ENCODE data around the gene GIPC2. TPM values are rescaled to one million over a fixed set of nuclear protein-coding genes. Genes with fewer than 3 reads are reported as not detected.

The GIPC2 gene
- total and polyA plus RNA-seq, 9 of the 15 experiments (the other 6 are each of a cell fraction or from before 2014, with no cell fraction given), result 0.01 to 0.05 (median 0.04) TPM; not detected in 3

DNA sequence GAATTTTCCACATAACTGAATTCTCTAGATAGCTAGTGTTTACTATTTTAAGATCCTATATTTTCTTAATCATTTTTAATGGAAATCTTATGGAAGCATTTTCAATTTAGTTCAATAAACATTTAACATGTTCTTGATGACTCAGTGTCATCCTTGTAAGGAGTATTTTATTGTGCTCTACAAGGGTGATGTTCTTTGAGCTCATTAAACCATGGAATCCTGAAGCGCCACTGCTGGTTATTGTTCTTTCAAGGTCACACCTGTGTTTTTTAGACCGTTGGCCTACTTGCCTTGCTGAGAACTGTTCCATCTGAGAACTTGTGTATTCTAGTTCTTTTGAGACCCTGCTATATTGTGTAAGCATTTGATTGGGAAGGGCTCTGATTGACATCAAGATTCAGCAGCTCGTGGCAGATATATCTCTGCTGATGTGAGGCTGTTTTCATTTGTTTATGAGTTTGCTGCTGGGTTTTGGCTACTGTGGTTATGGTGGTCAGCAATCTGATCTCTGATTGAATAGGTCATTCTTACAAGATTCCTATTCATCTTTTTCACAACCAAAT lies 132.0 kb downstream of the GIPC2 start:
- Histone ChIP-seq H3K4me3 (no peak overlapping the region), H2AFZ (ENCODE audit: low read depth, low read length) (no peak overlapping the region), H3K4me1 (replicated peaks in 1 of 2; ENCODE audit: control insufficient read depth in 2 of 2, insufficient read depth in 2 of 2, low read length in 2 of 2) (no peaks in the 10 kb centered on the region), H3K36me3 (ENCODE audit: control insufficient read depth, insufficient read depth, low read length) (no peaks in the 10 kb centered on the region), H3K27me3 (ENCODE audit: control insufficient read depth in 2 of 2, insufficient read depth in 2 of 2, low read length in 2 of 2) (no peaks in the 10 kb centered on the region), H3K79me2 (ENCODE audit: control insufficient read depth, insufficient read depth, low read length) (no peaks in the 10 kb centered on the region), H3K27ac (ENCODE audit: extremely low read depth, low read depth, low read length) (no peak overlapping the region), H3K9me1 (ENCODE audit: control insufficient read depth, insufficient read depth, low read length) (no peaks in the 10 kb centered on the region), H3K9me3 (replicated peaks; ENCODE audit: control insufficient read depth, insufficient read depth, low read depth, low read length) (no peaks in the 10 kb centered on the region), H3K4me2 (ENCODE audit: insufficient read depth, low read length) (no peak overlapping the region), H3K9ac (ENCODE audit: insufficient read depth in 1 of 2, low read depth in 2 of 2, low read length in 2 of 2) (no peak overlapping the region), H4K20me1 (replicated peaks; ENCODE audit: control insufficient read depth, insufficient read depth, low read length) (no peaks in the 10 kb centered on the region)
- intact Hi-C loops (cut with micrococcal nuclease) (no loop called here), in situ Hi-C loops (cut with MboI) (no loop called here)
- ChIA-PET CTCF (ENCODE audit: low intra/inter-chr PET ratio) (no interaction called here), POLR2A (no interaction called here)
- ATAC-seq (no peak), FAIRE-seq (no peak), DNase-seq (ENCODE audit: extremely low read depth in 1 of 4, low spot score in 3 of 4) (no peak)
- TF ChIP-seq, protein P1, sequence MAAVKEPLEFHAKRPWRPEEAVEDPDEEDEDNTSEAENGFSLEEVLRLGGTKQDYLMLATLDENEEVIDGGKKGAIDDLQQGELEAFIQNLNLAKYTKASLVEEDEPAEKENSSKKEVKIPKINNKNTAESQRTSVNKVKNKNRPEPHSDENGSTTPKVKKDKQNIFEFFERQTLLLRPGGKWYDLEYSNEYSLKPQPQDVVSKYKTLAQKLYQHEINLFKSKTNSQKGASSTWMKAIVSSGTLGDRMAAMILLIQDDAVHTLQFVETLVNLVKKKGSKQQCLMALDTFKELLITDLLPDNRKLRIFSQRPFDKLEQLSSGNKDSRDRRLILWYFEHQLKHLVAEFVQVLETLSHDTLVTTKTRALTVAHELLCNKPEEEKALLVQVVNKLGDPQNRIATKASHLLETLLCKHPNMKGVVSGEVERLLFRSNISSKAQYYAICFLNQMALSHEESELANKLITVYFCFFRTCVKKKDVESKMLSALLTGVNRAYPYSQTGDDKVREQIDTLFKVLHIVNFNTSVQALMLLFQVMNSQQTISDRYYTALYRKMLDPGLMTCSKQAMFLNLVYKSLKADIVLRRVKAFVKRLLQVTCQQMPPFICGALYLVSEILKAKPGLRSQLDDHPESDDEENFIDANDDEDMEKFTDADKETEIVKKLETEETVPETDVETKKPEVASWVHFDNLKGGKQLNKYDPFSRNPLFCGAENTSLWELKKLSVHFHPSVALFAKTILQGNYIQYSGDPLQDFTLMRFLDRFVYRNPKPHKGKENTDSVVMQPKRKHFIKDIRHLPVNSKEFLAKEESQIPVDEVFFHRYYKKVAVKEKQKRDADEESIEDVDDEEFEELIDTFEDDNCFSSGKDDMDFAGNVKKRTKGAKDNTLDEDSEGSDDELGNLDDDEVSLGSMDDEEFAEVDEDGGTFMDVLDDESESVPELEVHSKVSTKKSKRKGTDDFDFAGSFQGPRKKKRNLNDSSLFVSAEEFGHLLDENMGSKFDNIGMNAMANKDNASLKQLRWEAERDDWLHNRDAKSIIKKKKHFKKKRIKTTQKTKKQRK (IDR thresholded peaks at IDR 0.05; ENCODE audit: borderline replicate concordance, low read depth, low read length), result no peak
- TF ChIP-seq ZNF436 (CRISPR knock-in tag; IDR thresholded peaks at IDR 0.05), result no peak
- no peak for TF ChIP-seq ZNF12 (CRISPR knock-in tag; IDR thresholded peaks at IDR 0.05)
- TF ChIP-seq U2AF2 (optimal IDR thresholded peaks at IDR 0.05; ENCODE audit: low read depth, low read length), result no peak
- no peak for TF ChIP-seq BHLHE40 (IDR thresholded peaks at IDR 0.05; ENCODE audit: low read length)
- no peak for TF ChIP-seq SRSF3 (IDR thresholded peaks at IDR 0.05; ENCODE audit: insufficient read depth, low read length)
- TF ChIP-seq ZKSCAN8 (CRISPR knock-in tag; IDR thresholded peaks at IDR 0.05), result no peak
- no peak for TF ChIP-seq HDAC6 (IDR thresholded peaks at IDR 0.05; ENCODE audit: low read depth, low read length)
- TF ChIP-seq GABPA (tag; conservative IDR thresholded peaks at IDR 0.05; ENCODE audit: low read depth), result no peak
- no peak for TF ChIP-seq ZNF134 (CRISPR knock-in tag; conservative IDR thresholded peaks at IDR 0.05)
- TF ChIP-seq, protein P2, sequence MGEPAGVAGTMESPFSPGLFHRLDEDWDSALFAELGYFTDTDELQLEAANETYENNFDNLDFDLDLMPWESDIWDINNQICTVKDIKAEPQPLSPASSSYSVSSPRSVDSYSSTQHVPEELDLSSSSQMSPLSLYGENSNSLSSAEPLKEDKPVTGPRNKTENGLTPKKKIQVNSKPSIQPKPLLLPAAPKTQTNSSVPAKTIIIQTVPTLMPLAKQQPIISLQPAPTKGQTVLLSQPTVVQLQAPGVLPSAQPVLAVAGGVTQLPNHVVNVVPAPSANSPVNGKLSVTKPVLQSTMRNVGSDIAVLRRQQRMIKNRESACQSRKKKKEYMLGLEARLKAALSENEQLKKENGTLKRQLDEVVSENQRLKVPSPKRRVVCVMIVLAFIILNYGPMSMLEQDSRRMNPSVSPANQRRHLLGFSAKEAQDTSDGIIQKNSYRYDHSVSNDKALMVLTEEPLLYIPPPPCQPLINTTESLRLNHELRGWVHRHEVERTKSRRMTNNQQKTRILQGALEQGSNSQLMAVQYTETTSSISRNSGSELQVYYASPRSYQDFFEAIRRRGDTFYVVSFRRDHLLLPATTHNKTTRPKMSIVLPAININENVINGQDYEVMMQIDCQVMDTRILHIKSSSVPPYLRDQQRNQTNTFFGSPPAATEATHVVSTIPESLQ (CRISPR knock-in tag; IDR thresholded peaks at IDR 0.05), result no peak
- no TSS peak for BruUV-seq (replicated peaks)
- 0% methylated on average over 3 of the region's 3 CpGs for WGBS (ENCODE audit: insufficient coverage, low coverage, missing lambda C conversion rate)

Data from K562 (cell line).